ENCODE results near the gene BRD9.
"Not testable (repeated sequence)": the region's sequence is repeated elsewhere in the genome, so short reads cannot be mapped to it uniquely, and the experiment has no call there.

The BRD9 gene

GRCh38 chr5:856531-857425 is 35.8 kb downstream of the BRD9 start:
- no peak for DNase-seq (ENCODE audit: low spot score)

GRCh38 chr5:855771-856530 is 36.6 kb downstream of the BRD9 start:
- DNase-seq (ENCODE audit: low spot score) = no peak

GRCh38 chr5:854966-855743 is 37.4 kb downstream of the BRD9 start:
- no peak for DNase-seq (ENCODE audit: low spot score)

GRCh38 chr5:854217-854616 is 38.4 kb downstream of the BRD9 start:
- no peak for DNase-seq (ENCODE audit: low spot score)

- DNase-seq (ENCODE audit: low spot score) = not testable (repeated sequence)
These were observed 39.0 kb downstream of the BRD9 start for GRCh38 chr5:853416-854090.

GRCh38 chr5:852431-853401 is 39.9 kb downstream of the BRD9 start:
- DNase-seq (ENCODE audit: low spot score) = no peak

- DNase-seq (ENCODE audit: low spot score) = no peak
These were observed 40.6 kb downstream of the BRD9 start for GRCh38 chr5:852018-852417.

- no peak for DNase-seq (ENCODE audit: low spot score)
These were observed 41.0 kb downstream of the BRD9 start for GRCh38 chr5:851553-851952.

GRCh38 chr5:851076-851475 is 41.5 kb downstream of the BRD9 start:
- no peak for DNase-seq (ENCODE audit: low spot score)

GRCh38 chr5:850511-851006 is 42.0 kb downstream of the BRD9 start, which contains the start of gene ZDHHC11:
TSS of gene ZDHHC11 (minus strand) at chr5:850986. CDS start at chr5:850602, 384 bp downstream.
- DNase-seq (ENCODE audit: low spot score) = no peak

GRCh38 chr5:849651-850301 is 42.8 kb downstream of the BRD9 start:
- no peak for DNase-seq (ENCODE audit: low spot score)

GRCh38 chr5:848671-849111 is 43.9 kb downstream of the BRD9 start:
- DNase-seq (ENCODE audit: low spot score) = no peak

- DNase-seq (ENCODE audit: low spot score) = not testable (repeated sequence)
These were observed 44.9 kb downstream of the BRD9 start for GRCh38 chr5:847736-848135.

GRCh38 chr5:847212-847611 is 45.4 kb downstream of the BRD9 start:
- DNase-seq (ENCODE audit: low spot score) = not testable (repeated sequence)

GRCh38 chr5:846602-847091 is 46.0 kb downstream of the BRD9 start:
- DNase-seq (ENCODE audit: low spot score) = not testable (repeated sequence)

GRCh38 chr5:845676-846601 is 46.7 kb downstream of the BRD9 start:
- DNase-seq (ENCODE audit: low spot score) = not testable (repeated sequence)

GRCh38 chr5:845031-845675 is 47.4 kb downstream of the BRD9 start:
- DNase-seq (ENCODE audit: low spot score) = not testable (repeated sequence)

GRCh38 chr5:844426-844825 is 48.2 kb downstream of the BRD9 start:
- not testable (repeated sequence) for DNase-seq (ENCODE audit: low spot score)
